COLO829 (cell line): ENCODE measurements around the gene DICER1.
"Not testable (repeated sequence)": the region's sequence is repeated elsewhere in the genome, so short reads cannot be mapped to it uniquely, and the experiment has no call there.

Experiments used
- DNase-seq: peaks from one replicate; pipeline ENCODE4 v3.0.0; 2012; ENCODE audit warnings: low spot score

The DICER1 gene

GRCh38 chr14:95157327-95158189, at the start of gene DICER1:
TSS of gene DICER1 (minus strand) at chr14:95157529. CDS start at chr14:95133458, 24,071 bp downstream.
- DNase-seq: peak; percentile 96

- no peak for DNase-seq
These were observed 49.2 kb upstream of the DICER1 start for GRCh38 chr14:95206534-95206933.

GRCh38 chr14:95204705-95205104, 47.4 kb upstream of the DICER1 start:
- DNase-seq: no peak

GRCh38 chr14:95201745-95202144, 44.4 kb upstream of the DICER1 start:
- not testable (repeated sequence) for DNase-seq

- DNase-seq: no peak
These were observed 43.1 kb upstream of the DICER1 start for GRCh38 chr14:95200404-95200803.

- no peak for DNase-seq
These were observed 42.1 kb upstream of the DICER1 start for GRCh38 chr14:95199298-95199983.

GRCh38 chr14:95198320-95198719, 41.0 kb upstream of the DICER1 start:
- no peak for DNase-seq

- no peak for DNase-seq
These were observed 40.2 kb upstream of the DICER1 start for GRCh38 chr14:95197551-95197950.

GRCh38 chr14:95196826-95197545, 39.7 kb upstream of the DICER1 start:
- no peak for DNase-seq

GRCh38 chr14:95196268-95196667, 38.9 kb upstream of the DICER1 start:
- no peak for DNase-seq

GRCh38 chr14:95195031-95195430, 37.7 kb upstream of the DICER1 start:
- no peak for DNase-seq

GRCh38 chr14:95193081-95193480, 35.8 kb upstream of the DICER1 start:
- DNase-seq: no peak

GRCh38 chr14:95192311-95192710, 35.0 kb upstream of the DICER1 start:
- no peak for DNase-seq

- no peak for DNase-seq
These were observed 34.3 kb upstream of the DICER1 start for GRCh38 chr14:95191445-95192199.

- no peak for DNase-seq
These were observed 33.5 kb upstream of the DICER1 start for GRCh38 chr14:95190857-95191256.

GRCh38 chr14:95190346-95190840, 33.1 kb upstream of the DICER1 start:
- no peak for DNase-seq

- no peak for DNase-seq
These were observed 32.2 kb upstream of the DICER1 start for GRCh38 chr14:95189367-95190132.

GRCh38 chr14:95188380-95188779, 31.1 kb upstream of the DICER1 start:
- DNase-seq: no peak

GRCh38 chr14:95185767-95186392, 28.6 kb upstream of the DICER1 start:
- no peak for DNase-seq

- no peak for DNase-seq
These were observed 27.9 kb upstream of the DICER1 start for GRCh38 chr14:95185033-95185766.
